ENCODE results near the gene SGTB.

The SGTB gene

DNA sequence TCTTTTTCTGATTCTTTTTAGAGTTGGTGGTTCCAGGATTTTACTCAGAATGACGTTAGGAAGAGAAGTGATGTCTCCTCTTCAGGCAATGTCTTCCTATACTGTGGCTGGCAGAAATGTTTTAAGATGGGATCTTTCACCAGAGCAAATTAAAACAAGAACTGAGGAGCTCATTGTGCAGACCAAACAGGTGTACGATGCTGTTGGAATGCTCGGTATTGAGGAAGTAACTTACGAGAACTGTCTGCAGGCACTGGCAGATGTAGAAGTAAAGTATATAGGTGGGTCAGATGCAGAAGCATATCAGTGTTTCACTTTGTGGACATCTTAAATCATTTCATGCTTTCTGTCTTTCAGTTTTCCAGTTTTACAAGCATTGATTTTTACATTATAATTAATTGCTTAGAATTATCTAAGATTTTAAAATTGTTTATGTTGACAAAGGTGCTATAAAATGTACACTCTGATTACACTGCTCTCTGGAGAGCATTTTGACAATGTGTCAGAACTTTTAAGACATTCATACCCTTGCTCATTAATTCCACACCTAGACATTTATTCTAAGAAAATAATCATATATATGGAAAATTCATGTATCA lies 36.7 kb upstream of the SGTB start:
- Histone ChIP-seq H3K36me3 (no peaks in the 10 kb centered on the region), H3K4me1 (ENCODE audit: control insufficient read depth in 1 of 2, insufficient read depth in 1 of 2, low read depth in 1 of 2, low read length in 1 of 2) (no peaks in the 10 kb centered on the region), H3K27ac (no peak overlapping the region), H3K4me3 (ENCODE audit: low read depth in 1 of 2, low read length in 1 of 2) (no peak overlapping the region), H3K9me3 (no peaks in the 10 kb centered on the region), H3K27me3 (no peaks in the 10 kb centered on the region)
- TF ChIP-seq, protein P1, sequence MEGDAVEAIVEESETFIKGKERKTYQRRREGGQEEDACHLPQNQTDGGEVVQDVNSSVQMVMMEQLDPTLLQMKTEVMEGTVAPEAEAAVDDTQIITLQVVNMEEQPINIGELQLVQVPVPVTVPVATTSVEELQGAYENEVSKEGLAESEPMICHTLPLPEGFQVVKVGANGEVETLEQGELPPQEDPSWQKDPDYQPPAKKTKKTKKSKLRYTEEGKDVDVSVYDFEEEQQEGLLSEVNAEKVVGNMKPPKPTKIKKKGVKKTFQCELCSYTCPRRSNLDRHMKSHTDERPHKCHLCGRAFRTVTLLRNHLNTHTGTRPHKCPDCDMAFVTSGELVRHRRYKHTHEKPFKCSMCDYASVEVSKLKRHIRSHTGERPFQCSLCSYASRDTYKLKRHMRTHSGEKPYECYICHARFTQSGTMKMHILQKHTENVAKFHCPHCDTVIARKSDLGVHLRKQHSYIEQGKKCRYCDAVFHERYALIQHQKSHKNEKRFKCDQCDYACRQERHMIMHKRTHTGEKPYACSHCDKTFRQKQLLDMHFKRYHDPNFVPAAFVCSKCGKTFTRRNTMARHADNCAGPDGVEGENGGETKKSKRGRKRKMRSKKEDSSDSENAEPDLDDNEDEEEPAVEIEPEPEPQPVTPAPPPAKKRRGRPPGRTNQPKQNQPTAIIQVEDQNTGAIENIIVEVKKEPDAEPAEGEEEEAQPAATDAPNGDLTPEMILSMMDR (IDR thresholded peaks at IDR 0.05): no peak

DNA sequence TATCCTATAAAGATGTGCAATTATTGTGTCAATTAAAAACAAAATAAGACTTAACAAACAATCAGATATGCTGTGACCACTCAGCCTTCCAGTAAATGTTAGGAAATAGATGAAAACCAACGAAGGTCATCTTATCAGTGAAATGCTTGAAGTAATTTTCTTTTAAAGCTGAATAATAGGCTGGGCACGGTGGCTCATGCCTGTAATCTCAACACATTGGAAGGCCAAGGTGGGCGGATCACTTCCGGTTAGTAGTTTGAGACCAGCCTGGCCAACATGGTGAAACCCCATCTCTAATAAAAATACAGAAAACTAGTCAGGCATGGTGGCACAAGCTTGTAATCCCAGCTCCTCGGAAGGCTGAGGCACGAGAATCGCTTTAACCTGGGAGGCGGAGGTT lies 31.3 kb upstream of the SGTB start:
- H3K27ac ChIP-seq: no peak overlapping the region
- no peaks in the 10 kb centered on the region for H3K36me3 ChIP-seq
- no peaks in the 10 kb centered on the region for H3K4me1 ChIP-seq (ENCODE audit: control insufficient read depth in 1 of 2, insufficient read depth in 1 of 2, low read depth in 1 of 2, low read length in 1 of 2)
- no peak overlapping the region for H3K4me3 ChIP-seq (ENCODE audit: low read depth in 1 of 2, low read length in 1 of 2)
- no peaks in the 10 kb centered on the region for H3K27me3 ChIP-seq
- TF ChIP-seq, protein P1 (IDR thresholded peaks at IDR 0.05): no peak
- H3K9me3 ChIP-seq: no peaks in the 10 kb centered on the region

DNA sequence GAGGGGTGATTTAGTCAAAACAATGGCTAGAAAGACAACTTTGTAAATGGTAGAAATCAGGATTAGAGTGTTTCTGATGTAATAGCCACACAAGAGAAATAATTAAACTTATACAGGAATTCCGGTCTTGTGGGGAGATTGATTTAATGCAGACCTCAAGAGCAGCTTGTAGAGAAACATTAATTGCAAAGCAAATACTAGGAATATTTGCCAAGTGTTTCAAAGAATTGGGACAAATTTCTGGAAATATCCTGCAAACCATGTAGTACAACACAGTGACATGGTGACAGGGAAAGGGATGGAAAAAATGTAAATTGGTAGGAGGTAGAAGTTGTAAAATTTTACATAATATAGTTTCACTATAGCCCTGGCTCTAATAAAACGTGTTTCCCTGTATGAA lies 29.0 kb upstream of the SGTB start:
- Histone ChIP-seq H3K27me3 (no peaks in the 10 kb centered on the region), H3K27ac (no peak overlapping the region), H3K9me3 (no peaks in the 10 kb centered on the region), H3K36me3 (no peaks in the 10 kb centered on the region), H3K4me3 (ENCODE audit: low read depth in 1 of 2, low read length in 1 of 2) (no peak overlapping the region), H3K4me1 (ENCODE audit: control insufficient read depth in 1 of 2, insufficient read depth in 1 of 2, low read depth in 1 of 2, low read length in 1 of 2) (no peaks in the 10 kb centered on the region)
- TF ChIP-seq, protein P1 (IDR thresholded peaks at IDR 0.05): no peak

DNA sequence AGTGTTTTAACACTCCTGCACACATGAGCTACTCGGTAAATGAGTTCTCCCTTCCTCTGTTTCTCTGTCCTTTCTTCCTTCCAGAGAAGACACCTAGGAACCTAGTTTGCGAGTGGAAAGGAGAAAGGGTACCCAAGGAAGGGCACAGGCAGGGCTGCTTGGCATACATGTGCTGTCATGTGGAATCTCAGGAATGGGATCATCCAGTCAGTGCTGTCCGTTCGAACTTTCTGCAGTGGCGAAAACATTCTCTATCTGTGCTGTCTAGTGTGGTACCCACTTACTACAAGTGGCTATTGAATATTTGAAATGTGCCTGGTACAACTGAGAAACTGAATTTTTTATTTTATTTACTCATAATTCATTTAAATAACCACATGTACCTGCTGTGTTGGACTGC lies 28.0 kb upstream of the SGTB start:
- H3K4me3 ChIP-seq (ENCODE audit: low read depth in 1 of 2, low read length in 1 of 2): no peak overlapping the region
- H3K27ac ChIP-seq: no peak overlapping the region
- TF ChIP-seq, protein P1 (IDR thresholded peaks at IDR 0.05): no peak

DNA sequence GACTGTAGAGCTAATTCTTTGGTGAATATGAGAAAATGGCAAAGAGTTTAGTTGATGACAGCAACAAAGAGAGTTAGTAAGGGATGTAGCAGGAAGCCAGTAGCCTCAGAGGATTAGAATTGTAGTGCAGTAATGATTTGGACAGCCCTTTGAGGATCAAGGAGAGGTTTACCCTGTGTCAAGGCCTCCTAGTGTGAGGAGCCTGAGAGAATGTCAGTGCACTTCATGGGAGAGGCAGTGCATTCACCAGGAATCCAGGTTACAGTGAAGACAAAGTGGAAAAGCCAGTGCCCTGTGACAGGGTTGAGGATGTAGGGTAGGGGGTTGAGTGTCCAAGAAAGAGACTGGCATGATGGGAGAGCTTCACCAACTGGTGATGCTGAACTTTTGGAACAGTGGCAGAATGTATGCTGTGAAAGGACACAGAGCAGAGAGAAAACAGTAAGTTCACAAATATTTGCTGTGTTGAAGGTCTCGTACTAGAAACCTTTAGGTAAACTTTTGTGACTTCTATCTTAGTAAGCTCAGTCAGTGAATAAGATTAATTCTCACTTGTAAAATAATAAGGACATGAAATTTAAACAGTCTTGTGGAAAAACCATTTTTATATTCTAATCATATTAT lies 27.4 kb upstream of the SGTB start:
- Histone ChIP-seq H3K4me3 (ENCODE audit: low read depth in 1 of 2, low read length in 1 of 2) (no peak overlapping the region), H3K4me1 (ENCODE audit: control insufficient read depth in 1 of 2, insufficient read depth in 1 of 2, low read depth in 1 of 2, low read length in 1 of 2) (no peaks in the 10 kb centered on the region), H3K27me3 (no peaks in the 10 kb centered on the region), H3K36me3 (no peaks in the 10 kb centered on the region), H3K9me3 (no peaks in the 10 kb centered on the region), H3K27ac (no peak overlapping the region)
- TF ChIP-seq, protein P1 (IDR thresholded peaks at IDR 0.05): no peak

More for the DNA sequence above, 28.0 kb upstream of the SGTB start:
- no peaks in the 10 kb centered on the region for H3K4me1 ChIP-seq (ENCODE audit: control insufficient read depth in 1 of 2, insufficient read depth in 1 of 2, low read depth in 1 of 2, low read length in 1 of 2)
- H3K36me3 ChIP-seq: no peaks in the 10 kb centered on the region
- H3K27me3 ChIP-seq: no peaks in the 10 kb centered on the region
- no peaks in the 10 kb centered on the region for H3K9me3 ChIP-seq

All from neutrophil (primary cell).